OCI-M2 (cell line): ENCODE measurements around the gene UGT2B11.
"Not testable (repeated sequence)": the region's sequence is repeated elsewhere in the genome, so short reads cannot be mapped to it uniquely, and the experiment has no call there.

ENCODE experiments used
- DNase-seq: peaks from one replicate; lab custom pipeline; 2025; ENCODE audit not compliant: unreplicated experiment; lab: John Stamatoyannopoulos, UW

Gene UGT2B11

DNA sequence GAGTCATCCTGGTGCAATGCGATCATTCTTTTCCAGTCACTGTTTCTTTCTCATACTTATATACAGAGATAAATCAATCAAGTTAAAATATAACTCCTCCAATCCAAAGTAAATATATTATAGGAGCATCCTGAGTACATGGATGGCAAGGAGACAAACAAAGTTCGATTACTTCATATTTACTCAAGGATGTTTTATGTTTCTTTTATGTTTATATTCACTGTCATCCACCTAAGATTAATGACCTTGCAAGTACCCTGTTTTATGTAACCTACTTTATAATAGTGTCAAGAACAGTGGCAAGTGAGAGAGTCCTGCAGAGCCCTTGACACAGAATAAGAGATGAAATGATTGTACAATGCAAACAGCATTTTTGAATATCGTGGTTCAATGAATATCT, at the start of gene UGT2B11:
Gene UGT2B11, minus strand, starts transcription at position 33 of the 400 bp plus-strand sequence. Its CDS starts 26 bp downstream, at position 7.
- no peak for DNase-seq

DNA sequence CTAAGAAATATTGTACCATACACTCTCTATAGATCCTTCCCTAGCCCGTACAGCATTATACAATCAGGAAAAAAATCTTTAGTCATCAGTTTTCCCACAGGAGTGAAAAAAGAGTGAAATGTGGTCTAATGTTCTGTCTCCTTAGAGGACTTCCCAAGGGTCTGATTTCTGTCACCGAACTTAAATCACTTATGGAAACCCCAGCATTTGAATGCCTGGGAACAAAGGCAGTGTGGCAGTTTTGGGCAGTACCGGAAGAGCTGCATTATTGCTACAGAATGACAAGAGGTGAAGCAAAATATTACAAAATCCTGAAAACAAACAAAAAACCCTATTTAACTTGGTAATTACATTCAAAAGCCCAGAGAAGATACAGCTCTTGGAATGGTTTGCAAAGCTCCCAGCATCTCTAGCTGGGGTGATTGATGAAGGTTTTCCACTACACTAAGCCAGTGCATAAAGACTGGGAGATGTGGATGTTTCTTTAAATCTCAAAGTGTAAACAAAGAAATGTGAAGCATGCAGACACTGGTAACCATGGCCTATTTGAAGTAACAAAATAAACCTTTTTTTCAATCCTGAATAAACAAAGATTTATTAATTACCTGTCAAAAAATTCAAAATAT, 38.7 kb upstream of the UGT2B11 start:
- not testable (repeated sequence) for DNase-seq

DNA sequence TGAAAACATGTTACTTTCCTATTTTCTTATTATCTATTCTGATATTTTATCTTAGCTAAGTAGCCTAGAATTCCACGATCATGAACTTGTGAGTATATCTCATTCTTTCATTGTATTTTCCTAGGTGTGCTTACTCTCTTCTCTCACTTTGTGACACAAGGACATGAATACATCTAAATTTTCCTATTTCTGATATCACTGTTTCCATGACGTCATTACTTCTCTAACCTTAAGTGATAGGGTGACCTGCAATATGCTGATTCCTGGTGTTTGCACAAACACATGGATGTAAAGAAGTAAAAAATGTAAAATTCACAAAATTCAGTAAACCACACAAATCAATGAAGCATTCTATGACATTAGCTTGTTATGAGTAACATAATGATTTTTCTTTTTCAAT, 36.3 kb upstream of the UGT2B11 start:
- DNase-seq = not testable (repeated sequence)

DNA sequence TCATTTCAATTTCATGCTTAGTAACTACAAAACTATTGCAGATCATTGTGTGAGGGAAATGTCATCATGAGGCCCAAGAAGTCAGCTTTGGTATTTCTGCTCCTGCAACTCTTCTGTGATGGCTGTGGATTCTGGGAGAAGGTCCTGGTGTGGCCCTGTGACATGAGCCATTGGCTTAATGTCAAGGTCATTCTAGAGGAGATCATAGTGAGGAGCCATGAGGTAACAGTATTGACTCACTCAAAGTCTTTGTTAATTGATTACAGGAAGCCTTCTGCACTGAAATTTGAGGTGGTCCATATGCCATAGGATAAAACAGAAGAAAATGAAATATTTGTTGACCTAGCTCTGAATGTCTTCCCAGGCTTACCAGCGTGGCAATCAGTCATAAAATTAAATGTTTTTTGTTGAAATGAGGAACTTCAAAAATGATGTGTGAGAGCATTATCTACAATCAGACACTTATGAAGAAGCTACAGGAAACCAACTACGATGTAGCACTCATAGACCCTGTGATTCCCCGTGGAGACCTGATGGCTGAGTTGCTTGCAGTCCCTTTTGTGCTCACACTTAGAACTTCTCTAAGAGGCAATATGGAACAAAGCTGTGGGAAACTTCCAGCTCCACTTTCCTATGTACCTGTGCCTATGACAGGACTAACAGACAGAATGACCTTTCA, 28.2 kb upstream of the UGT2B11 start:
- not testable (repeated sequence) for DNase-seq

DNA sequence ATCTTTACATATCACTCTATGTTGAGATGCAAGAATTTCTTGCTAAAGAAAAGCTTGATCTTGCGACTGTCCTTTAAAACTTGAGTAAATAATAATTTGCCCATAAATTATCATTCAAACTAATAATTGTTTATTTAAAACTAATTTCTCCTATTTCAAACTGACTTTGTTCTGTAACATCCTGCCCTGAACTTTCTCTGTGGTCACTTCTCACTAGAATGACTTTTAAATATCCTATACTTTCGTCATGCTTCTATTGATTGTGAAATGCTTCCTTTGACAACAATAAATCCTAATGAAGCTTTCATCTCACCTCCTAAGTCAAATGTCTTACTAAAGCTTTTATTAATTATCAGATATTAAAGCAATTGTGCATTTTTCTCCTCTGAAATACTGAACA, 27.2 kb upstream of the UGT2B11 start:
- DNase-seq = not testable (repeated sequence)

DNA sequence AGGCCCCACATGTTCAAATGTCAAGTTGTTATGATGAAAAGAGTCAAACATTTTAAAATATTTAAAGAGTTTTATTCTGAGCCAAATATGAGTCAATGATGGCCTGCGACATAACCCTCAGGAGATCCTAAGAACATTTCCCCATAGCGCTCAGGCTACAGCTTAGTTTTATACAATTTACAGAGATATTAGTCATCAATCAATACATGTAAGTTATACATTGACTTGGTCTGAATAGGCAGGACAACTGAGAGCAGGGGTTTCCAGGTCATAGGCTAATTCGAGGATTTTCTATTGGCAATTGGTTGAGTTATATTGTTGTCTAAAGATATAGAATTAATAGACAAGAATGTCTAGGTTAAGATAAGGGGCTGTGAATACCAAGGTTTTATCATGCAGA, 26.2 kb upstream of the UGT2B11 start:
- DNase-seq = not testable (repeated sequence)

DNA sequence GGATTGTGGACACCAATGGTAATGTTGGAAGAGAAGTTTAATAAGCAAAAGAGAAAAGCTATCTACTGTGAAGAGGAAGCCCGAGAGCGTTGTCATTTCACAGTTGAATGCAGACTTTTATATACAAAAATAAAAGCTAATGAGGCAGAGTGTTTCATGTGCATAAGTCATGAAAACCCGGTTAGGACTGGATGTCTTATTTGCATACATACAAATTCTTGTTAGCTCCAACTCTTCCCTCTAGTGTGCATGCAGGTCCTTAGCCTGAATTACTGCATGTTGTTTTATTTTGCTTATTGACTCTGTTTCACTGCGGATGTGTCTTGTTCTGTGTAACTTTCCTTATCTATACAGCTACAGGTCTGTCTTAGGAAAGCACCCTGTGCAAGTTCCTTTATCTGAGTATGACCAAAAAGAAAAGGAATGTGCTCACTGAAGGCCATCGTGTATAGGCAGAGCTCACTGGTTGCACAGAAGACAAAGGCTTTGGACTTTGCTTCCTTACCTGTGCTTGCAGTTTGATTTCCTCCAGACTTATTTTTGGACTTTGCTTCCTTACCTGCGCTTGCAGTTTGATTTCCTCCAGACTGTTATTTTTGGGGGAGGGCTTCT, 25.1 kb upstream of the UGT2B11 start:
- peak; percentile 74 for DNase-seq

DNA sequence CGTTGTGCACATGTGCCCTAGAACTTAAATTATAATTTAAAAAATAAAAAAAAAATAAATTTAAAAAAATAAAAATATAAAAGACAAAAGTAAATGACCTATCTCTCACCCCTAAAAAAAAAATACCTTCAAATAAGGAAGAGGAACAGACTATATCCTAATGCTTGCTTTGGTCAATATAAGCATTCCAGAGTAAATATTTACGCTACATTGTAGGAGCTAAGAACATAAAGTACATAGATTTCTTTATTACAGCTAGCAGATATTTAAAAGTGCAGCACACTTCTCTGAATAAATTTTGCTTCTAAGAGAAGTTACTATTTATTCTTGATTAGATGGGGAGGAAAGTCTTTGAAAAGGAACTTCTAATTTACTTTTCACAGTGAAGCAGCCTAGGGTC, 24.5 kb upstream of the UGT2B11 start:
- no peak for DNase-seq

DNA sequence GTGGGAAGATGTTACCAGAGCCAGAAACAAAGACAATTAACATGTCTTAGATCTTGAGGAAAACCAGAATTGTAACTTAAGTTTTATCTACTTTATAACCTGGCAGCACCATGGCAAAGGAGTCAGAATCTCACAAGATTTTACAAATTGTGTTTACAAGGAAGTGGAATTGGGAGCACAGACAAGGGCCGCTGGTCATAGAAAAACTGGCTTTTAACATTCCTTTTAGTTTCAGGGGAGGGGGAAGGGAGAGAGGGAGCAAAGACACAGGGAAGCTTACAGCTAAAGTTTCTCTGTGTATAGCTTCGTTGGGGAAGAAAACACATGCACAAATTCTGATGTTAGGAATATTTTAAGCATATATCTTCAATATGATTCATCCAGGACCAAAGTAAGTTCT, 10.3 kb upstream of the UGT2B11 start:
- DNase-seq = no peak

DNA sequence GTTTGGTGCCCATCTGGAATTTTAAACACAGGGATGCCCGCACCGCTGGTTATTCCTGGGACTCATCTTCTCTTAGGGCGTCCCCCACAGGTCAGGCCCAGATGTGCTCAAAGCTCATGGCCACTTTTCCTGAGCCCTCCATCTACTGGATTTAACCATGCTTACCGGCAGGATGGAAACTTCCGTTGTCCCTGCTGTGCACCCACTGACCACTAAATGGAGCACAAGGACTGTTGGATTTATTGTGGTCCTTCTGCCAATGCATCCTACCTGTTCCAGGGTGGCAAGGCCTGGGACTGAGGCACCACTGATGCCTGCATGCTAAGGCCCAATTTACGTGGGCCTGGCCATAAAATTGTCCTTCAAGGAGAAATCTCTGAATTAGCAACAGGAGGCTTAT, 8.7 kb upstream of the UGT2B11 start:
- not testable (repeated sequence) for DNase-seq

DNA sequence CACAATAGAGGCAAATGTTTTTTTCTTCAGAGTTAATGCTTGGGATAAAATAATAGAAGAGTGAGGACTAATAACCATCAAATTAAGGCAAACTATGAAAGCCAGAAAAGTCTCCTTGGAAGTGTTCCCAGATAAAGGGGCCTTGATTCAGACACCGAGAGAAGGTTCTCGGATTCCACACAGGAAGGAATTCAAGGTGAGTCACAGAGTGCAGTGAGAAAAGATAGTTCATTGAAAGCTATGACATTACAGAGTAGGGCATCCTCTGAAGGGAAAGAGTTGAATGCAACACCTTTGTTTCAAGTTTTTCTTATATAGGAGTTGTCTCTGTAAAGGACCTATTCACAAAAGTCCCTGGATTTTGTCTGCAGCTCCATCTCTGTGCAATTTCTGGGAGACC, 3.9 kb upstream of the UGT2B11 start:
- DNase-seq = not testable (repeated sequence)

DNA sequence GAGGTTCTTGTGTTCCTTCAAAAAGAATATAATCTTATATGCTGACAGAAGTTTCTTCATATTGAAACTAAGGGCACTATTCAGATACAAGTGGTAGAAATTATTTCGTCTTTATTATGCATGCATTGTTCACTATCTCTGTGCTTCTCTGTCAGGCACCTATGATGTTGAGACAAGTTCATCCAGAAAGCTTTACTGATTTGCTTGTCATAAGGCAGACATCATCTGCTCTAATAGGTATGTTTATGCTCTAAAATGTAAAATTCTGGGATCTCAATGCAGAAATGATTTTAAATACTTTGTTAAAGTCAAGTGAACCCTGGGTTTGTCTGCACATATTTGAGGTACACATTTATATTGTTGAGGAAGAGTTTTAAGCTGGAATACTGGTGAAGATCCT, 3.6 kb downstream of the UGT2B11 start:
- DNase-seq = no peak

DNA sequence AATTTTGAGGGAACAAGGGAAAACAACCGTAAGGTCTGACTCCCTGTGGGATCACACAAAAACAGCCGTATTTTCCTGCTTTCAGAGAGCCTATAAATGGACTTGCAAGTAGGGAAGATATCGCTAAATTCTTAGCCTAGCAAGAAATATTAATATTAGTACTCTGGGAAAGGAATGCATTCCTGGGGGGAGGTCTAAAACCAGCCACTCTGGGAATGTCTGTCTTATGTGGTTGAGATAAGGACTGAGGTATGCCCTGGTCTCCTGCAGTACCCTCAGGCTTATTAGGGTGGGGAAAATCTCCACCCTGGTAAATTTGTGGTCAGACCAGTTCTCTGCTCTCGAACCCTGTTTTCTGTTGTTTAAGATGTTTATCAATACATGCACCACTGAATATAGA, 16.0 kb downstream of the UGT2B11 start:
- not testable (repeated sequence) for DNase-seq

DNA sequence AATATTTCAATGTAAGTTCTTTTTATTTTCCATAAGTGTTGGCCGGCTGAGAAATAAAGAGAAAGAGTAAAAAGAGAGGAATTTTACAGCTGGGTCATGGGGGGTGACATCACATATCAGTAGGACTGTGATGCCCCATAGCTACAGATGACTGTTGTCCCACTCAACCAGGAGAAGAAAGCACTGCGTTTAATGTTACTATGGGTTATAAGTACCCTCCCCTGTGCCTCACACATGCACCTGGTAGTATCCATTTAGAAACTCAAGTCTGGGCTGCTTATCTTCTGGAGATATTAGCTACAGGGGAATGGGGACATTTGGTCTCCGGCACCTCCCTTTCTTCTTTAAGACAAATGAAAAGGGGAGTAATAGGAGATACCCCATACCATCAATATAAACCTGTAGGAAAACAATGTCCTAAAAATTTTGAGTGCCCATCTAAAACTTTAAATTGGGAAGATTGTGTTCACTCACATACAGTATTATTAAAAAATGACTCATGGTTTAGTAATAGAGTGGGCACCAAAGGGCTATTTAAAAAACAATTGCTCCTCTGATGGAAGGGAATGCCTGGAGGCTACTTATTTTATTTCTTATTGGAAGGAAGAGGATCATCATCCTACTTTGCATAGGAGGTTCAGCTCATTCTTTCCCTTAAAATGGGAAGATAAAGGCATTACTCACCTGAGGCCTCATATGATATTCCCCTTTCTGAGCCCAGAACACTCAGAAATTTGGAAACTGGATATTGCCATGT, 18.2 kb downstream of the UGT2B11 start:
- DNase-seq = no peak

DNA sequence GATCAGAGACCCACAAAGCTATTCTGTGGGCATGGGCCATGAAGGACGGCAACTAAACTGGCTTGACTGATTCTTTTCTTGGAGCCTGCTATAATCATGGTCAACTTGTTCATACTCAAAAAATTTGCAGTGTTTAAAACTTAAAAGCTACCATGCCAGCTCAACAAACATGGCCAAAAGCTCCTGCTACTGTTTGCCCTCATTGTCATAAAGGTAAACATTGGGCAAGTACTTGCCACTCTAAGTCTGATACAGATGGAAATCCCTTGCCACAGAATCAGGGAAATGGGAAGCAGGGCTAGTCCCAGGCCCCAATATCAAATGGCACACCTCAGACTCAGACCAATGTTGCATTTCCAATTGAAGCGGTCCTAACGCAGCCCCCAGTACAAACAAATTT, 20.4 kb downstream of the UGT2B11 start:
- DNase-seq = no peak

DNA sequence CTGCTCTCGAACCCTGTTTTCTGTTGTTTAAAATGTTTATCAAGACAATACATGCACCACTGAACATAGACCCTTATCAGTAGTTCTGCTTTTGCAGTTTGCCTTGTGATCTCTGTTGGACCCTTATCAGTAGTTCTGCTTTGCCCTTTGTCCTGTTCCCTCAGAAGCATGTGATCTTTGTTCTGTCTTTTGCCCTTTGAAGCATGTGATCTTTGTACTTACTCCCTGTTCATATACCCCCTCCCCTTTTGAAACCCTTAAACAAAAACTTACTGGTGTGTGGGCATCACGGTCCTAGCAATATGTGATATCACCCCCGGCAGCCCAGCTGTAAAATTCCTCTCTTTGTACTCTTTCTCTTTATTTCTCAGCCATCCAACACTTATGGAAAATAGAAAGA, 22.6 kb downstream of the UGT2B11 start:
- DNase-seq = not testable (repeated sequence)

DNA sequence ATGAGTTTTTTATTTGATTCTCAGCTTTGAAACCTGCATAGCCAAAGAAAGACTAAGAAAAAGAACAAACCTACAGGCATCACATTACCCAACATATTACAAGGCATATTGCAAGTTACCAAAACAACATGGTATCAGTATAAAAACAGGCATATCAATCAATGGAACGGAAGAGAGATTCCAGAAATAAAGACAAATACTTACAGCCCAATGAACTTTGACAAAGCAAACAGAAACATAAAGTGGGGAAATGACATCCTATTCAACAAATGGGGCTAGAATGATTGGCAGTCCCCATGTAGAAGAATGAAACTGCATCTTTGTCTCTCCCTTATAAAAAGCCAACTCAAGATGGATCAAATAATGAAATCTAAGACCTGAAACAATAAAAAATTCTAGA, 23.9 kb downstream of the UGT2B11 start:
- not testable (repeated sequence) for DNase-seq

DNA sequence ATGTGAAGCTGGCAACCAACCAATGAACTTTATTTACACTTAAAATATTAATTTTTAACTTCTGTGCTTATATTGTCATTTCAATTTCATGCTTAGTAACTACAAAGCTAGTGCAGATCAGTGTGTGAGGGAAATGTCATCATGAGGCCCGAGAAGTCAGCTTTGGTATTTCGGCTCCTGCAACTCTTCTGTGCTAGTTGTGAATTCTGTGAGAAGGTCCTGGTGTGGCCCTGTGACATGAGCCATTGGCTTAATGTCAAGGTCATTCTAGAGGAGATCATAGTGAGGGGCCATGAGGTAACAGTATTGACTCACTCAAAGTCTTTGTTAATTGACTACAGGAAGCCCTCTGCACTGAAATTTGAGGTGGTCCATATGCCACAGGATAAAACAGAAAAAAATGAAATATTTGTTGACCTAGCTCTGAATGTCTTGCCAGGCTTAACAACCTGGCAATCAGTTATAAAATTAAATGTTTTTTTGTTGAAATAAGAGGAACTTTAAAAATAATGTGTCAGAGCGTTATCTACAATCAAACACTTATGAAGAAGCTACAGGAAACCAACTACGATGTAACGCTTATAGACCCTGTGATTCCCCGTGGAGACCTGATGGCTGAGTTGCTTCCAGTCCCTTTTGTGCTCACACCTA, 32.9 kb downstream of the UGT2B11 start:
- not testable (repeated sequence) for DNase-seq

DNA sequence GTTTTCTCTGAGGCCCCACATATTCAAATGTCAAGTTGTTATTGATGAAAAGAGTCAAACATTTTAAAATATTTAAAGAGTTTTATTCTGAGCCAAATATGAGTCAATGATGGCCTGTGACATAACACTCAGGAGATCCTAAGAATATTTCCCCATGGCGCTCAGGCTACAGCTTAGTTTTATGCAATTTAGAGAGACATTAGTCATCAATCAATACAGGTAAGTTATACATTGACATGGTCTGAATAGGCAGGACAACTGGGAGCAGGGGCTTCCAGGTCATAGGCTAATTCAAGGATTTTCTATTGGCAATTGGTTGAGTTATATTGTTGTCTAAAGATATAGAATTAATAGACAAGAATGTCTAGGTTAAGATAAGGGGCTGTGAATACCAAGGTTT, 34.7 kb downstream of the UGT2B11 start:
- DNase-seq = not testable (repeated sequence)

DNA sequence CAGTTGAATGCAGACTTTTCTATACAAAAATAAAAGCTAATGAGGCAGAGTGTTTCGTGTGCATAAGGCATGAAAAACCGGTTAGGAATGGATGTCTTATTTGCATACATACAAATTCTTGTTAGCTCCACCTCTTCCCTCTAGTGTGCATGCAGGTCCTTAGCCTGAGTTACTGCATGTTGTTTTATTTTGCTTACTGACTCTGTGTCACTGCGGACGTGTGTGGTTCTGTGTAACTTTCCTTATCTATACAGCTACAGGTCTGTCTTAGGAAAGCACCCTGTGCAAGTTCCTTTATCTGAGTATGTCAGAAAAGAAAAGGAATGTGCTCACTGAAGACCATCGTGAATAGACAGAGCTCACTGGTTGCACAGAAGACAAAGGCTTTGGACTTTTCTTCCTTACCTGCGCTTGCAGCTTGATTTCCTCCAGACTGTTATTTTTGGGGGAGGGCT, 35.8 kb downstream of the UGT2B11 start:
- DNase-seq = peak; percentile 41
